SU-DHL-6 (cell line): ENCODE data around the gene VEGFB.

Experiments used
- H2AFZ ChIP-seq: fragments of 200-600 bp; sonication (generic); 2 replicates; pipeline ENCODE4 v1.6.1; 2014; ENCODE audit warnings: low read depth, mild to moderate bottlenecking, moderate library complexity, mixed read lengths, antibody characterized with exemption, low read length; ENCODE audit not compliant: severe bottlenecking
- H3F3A ChIP-seq: fragments of 200-600 bp; shearing (Covaris generic); 2 replicates; pipeline ENCODE4 v1.6.0; 2016; ENCODE audit warnings: antibody characterized with exemption, mild to moderate bottlenecking; ENCODE audit not compliant: insufficient read depth
- H3K27ac ChIP-seq: fragments of 200-600 bp; sonication (generic); 2 replicates; pipeline ENCODE4 v1.5.1; 2016; ENCODE audit warnings: low read depth, mild to moderate bottlenecking, low read length, moderate library complexity, mixed read lengths
- H3K27me3 ChIP-seq: fragments of 200-600 bp; sonication (generic), shearing (Covaris generic); 2 replicates; pipeline ENCODE4 v1.6.0; 2014; ENCODE audit warnings: mild to moderate bottlenecking, low read length
- H3K36me3 ChIP-seq: fragments of 200-600 bp; sonication (generic); 2 replicates; pipeline ENCODE4 v1.6.1; 2014; ENCODE audit warnings: mild to moderate bottlenecking, low read length, mixed read lengths
- H3K4me2 ChIP-seq: fragments of 300-600, 200-600 bp; shearing (Covaris generic), sonication (generic); 2 replicates; pipeline ENCODE4 v1.6.0; 2014; ENCODE audit warnings: low read length, low read depth, mild to moderate bottlenecking; ENCODE audit not compliant: poor library complexity, severe bottlenecking
- H3K4me3 ChIP-seq: fragments of 200-600 bp; sonication (generic); 2 replicates; pipeline ENCODE4 v1.5.1; 2014; ENCODE audit warnings: antibody characterized with exemption, low read length, mild to moderate bottlenecking, mixed read lengths; ENCODE audit not compliant: insufficient read depth, poor library complexity, severe bottlenecking
- H3K79me2 ChIP-seq: fragments of 200-600 bp; sonication (generic); 2 replicates; pipeline ENCODE4 v1.6.1; 2014; ENCODE audit warnings: mild to moderate bottlenecking, low read length, moderate library complexity; ENCODE audit not compliant: insufficient read depth
- H3K9ac ChIP-seq: fragments of 200-600 bp; sonication (generic); 2 replicates; pipeline ENCODE4 v1.7.0; 2014; ENCODE audit warnings: mild to moderate bottlenecking, low read length
- H3K9me2 ChIP-seq: fragments of 200-600 bp; sonication (generic); replicated peaks from 2 replicates; pipeline ENCODE4 v1.6.1; 2014; ENCODE audit warnings: low read length; ENCODE audit not compliant: insufficient read depth
- H3K9me3 ChIP-seq: fragments of 200-600 bp; sonication (generic); 2 replicates; pipeline ENCODE4 v1.6.1; 2014; ENCODE audit warnings: low read length, mixed read lengths; ENCODE audit not compliant: insufficient read depth
- H4K20me1 ChIP-seq: fragments of 200-600 bp; sonication (generic); 2 replicates; pipeline ENCODE4 v1.6.1; 2014; ENCODE audit warnings: low read depth, mild to moderate bottlenecking, antibody characterized with exemption, low read length, moderate library complexity, mixed read lengths
- CTCF ChIP-seq: fragments of 200-600 bp; sonication (generic); IDR thresholded peaks from one replicate; pipeline ENCODE4 v1.5.1; 2017; ENCODE audit warnings: antibody characterized with exemption, mild to moderate bottlenecking, low read length, moderate library complexity; ENCODE audit not compliant: insufficient read depth, poor library complexity, severe bottlenecking
- EZH2phosphoT487 ChIP-seq: fragments of 200-600 bp; sonication (generic), shearing (Covaris generic); conservative IDR thresholded peaks from 2 replicates; pipeline ENCODE4 v1.6.1; 2018; ENCODE audit warnings: mild to moderate bottlenecking, antibody characterized with exemption, low read length, moderate library complexity, mixed read lengths

VEGFB gene

GRCh38 chr11:64263947-64264317 lies 29.5 kb downstream of the VEGFB start:
- Histone ChIP-seq H3K27ac (no peak overlapping the region), H3K4me2 (no peak overlapping the region)

GRCh38 chr11:64264371-64264852 lies 30.0 kb downstream of the VEGFB start:
- Histone ChIP-seq H3F3A (no peaks in the 10 kb centered on the region), H2AFZ (no peak overlapping the region), H3K9me3 (no peaks in the 10 kb centered on the region), H3K4me3 (no peak overlapping the region), H3K9me2 (no peaks in the 10 kb centered on the region), H3K36me3 (no peaks in the 10 kb centered on the region), H3K27me3 (no peaks in the 10 kb centered on the region), H4K20me1 (no peaks in the 10 kb centered on the region), H3K4me2 (no peak overlapping the region), H3K9ac (no peak overlapping the region), H3K27ac (no peak overlapping the region), H3K79me2 (0 out of 2 replicates have a peak, but pooled peaks cover 6% of the 10 kb centered on the region)
- TF ChIP-seq CTCF (no peak), EZH2phosphoT487 (no peak)

More at GRCh38 chr11:64263947-64264317, 29.5 kb downstream of the VEGFB start:
- H3F3A ChIP-seq: no peaks in the 10 kb centered on the region
- H3K27me3 ChIP-seq: no peaks in the 10 kb centered on the region
- H3K79me2 ChIP-seq: 0 out of 2 replicates have a peak, but pooled peaks cover 3% of the 10 kb centered on the region
- H3K36me3 ChIP-seq: no peaks in the 10 kb centered on the region
- H4K20me1 ChIP-seq: no peaks in the 10 kb centered on the region
- no peaks in the 10 kb centered on the region for H3K9me2 ChIP-seq
- no peak overlapping the region for H2AFZ ChIP-seq
- H3K9me3 ChIP-seq: no peaks in the 10 kb centered on the region
- no peak overlapping the region for H3K4me3 ChIP-seq
- TF ChIP-seq EZH2phosphoT487 (no peak), CTCF (no peak)
- H3K9ac ChIP-seq: no peak overlapping the region

DNA sequence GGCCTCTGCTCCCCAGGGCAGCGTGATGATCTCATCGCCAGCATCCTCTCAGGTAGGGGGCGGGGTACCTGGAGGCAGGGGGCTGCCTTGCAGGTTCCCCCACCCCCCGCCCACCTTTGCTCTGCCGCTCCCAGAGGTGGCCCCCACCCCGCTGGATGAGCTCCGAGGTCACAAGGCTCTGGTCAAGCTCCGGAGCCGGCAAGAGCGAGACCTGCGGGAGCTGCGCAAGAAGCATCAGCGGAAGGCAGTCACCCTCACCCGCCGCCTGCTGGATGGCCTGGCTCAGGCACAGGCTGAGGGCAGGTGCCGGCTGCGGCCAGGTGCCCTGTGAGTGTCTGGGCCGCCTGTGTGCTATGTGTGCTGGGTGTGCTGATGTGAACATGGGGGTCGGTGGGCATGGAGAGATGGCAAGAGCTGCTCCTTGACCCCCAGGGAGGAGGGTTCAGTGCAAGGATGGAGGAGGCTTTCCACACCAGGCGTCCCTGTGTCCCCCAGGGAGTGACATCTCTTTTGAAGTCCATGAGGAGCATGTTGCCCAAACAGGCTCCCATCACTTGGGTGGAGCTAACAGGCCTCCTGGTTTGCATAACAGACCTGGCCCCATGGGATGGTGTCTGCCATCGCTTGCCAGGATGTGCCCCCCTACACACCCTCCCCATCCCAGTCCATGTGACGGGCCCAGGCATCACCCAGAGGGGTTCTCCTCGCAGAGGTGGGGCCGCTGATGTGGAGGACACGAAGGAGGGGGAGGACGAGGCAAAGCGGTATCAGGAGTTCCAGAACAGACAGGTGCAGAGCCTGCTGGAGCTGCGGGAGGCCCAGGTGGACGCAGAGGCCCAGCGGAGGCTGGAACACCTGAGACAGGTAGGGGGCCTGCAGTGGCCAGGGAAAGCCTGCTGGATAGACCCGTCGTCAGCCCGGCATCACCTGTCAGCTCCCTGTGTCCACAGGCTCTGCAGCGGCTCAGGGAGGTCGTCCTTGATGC lies 31.1 kb downstream of the VEGFB start:
- TF ChIP-seq CTCF (no peak), EZH2phosphoT487 (no peak)
- no peak overlapping the region for H3K4me3 ChIP-seq
- H2AFZ ChIP-seq: no peak overlapping the region
- H3K9ac ChIP-seq: no peak overlapping the region
- H3K9me2 ChIP-seq: no peaks in the 10 kb centered on the region
- 0 out of 2 replicates have a peak, but pooled peaks cover 6% of the 10 kb centered on the region for H3K79me2 ChIP-seq
- H3K9me3 ChIP-seq: no peaks in the 10 kb centered on the region
- H3K27ac ChIP-seq: no peak overlapping the region
- peaks cover 4% of the 10 kb centered on the region; the same call in 1 of the 2 replicates for H3F3A ChIP-seq
- no peaks in the 10 kb centered on the region for H4K20me1 ChIP-seq
- H3K36me3 ChIP-seq: no peaks in the 10 kb centered on the region
- no peak overlapping the region for H3K4me2 ChIP-seq
- H3K27me3 ChIP-seq: no peaks in the 10 kb centered on the region
